Esophagus squamous epithelium (tissue), 4 donors: Measurements from ENCODE around the gene ZNF124.

ENCODE experiments used
- POLR2A ChIP-seq, 4 donors: fragments of 450-650 bp; IDR thresholded peaks; one replicate each; pipeline ENCODE4 v1.6.1; 2017; ENCODE audit warnings: antibody characterized with exemption in 4 of 4, mild to moderate bottlenecking in 4 of 4, moderate library complexity in 3 of 4
- TF ChIP-seq, protein P1 (sequence below), 6 experiments: fragments of 450-650 bp in 4 of 6; fragments of 200-600 bp in 2 of 6; sonication (generic) in 2 of 6; IDR thresholded peaks; one replicate each; pipeline ENCODE4 v1.5.1; 2016 to 2019; ENCODE audit warnings: antibody characterized with exemption in 6 of 6, mild to moderate bottlenecking in 4 of 6, moderate library complexity in 4 of 6

DNA sequence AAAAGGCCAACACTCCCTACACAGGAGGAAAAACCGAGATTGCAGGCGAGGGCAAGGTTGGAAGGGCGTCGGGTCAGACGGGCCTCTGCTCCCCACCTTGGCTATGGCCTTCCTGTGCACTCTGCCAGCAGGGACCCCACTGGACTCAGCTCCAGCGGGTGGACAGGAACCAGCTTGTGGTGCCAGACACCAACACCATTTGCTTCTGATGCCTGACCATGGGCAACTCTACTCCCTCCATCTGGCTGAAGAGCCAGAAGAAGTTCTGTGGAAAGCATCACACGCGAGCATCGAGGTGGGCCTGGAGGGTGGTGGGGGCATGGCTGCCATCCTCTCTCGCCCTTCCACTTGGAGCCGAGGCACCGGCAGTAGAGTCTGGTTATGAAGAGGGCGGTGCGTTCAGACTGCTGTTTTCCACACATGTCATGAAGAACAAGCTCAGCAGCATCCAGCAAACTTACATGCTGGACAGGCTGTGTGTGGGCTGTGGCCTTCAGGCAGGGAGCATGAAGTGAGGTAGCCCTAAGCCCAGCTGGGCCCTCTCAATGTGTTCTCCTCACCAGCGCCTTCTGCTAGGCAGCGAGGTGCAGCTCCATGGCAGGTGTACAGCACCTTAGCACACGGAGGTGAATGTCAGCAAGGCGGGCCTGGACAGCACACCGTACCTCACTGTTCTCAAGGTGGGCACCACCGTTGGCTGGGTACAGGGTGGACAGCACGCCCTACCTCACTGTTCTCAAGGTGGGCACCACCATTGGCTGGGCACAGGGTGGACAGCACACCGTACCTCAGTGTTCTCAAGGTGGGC is 52.0 kb downstream of the ZNF124 start:
- TF ChIP-seq, protein P1, sequence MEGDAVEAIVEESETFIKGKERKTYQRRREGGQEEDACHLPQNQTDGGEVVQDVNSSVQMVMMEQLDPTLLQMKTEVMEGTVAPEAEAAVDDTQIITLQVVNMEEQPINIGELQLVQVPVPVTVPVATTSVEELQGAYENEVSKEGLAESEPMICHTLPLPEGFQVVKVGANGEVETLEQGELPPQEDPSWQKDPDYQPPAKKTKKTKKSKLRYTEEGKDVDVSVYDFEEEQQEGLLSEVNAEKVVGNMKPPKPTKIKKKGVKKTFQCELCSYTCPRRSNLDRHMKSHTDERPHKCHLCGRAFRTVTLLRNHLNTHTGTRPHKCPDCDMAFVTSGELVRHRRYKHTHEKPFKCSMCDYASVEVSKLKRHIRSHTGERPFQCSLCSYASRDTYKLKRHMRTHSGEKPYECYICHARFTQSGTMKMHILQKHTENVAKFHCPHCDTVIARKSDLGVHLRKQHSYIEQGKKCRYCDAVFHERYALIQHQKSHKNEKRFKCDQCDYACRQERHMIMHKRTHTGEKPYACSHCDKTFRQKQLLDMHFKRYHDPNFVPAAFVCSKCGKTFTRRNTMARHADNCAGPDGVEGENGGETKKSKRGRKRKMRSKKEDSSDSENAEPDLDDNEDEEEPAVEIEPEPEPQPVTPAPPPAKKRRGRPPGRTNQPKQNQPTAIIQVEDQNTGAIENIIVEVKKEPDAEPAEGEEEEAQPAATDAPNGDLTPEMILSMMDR (IDR thresholded peaks at IDR 0.05) = no peak
- TF ChIP-seq POLR2A (IDR thresholded peaks at IDR 0.05) = no peak
